HepG2 (cell line): ENCODE results near the gene BATF2. TPM values are rescaled to one million over a fixed set of nuclear protein-coding genes. Genes with fewer than 3 reads are reported as not detected.

Source experiments
- HOXA5 ChIP-seq: sonication (generic); formaldehyde crosslinking; IDR thresholded peaks from 2 replicates; pipeline ENCODE4 v1.4.0; 2020; ENCODE audit warnings: missing genetic modification reagents
- KDM5A ChIP-seq: fragments of 200-600 bp; sonication (generic); IDR thresholded peaks from 2 replicates; pipeline ENCODE4 v1.7.0; 2018; ENCODE audit warnings: antibody characterized with exemption, mild to moderate bottlenecking, low read length, borderline replicate concordance
- NR2F2 ChIP-seq: IDR thresholded peaks from 2 replicates; pipeline ENCODE4 v1.6.1; 2012; ENCODE audit warnings: low read depth, inconsistent platforms, borderline replicate concordance
- RCOR2 ChIP-seq: IDR thresholded peaks from 2 replicates; pipeline ENCODE4 v1.6.1; 2016; ENCODE audit warnings: missing biosample characterization, missing genetic modification reagents
- ZBTB7B ChIP-seq: sonication (generic); formaldehyde crosslinking; IDR thresholded peaks from 2 replicates; pipeline ENCODE4 v1.4.0; 2020; ENCODE audit warnings: missing genetic modification reagents
- ZFP36L2 ChIP-seq: sonication (generic); formaldehyde crosslinking; IDR thresholded peaks from 2 replicates; pipeline ENCODE4 v1.4.0; 2020; ENCODE audit warnings: missing genetic modification reagents
- ZNF180 ChIP-seq: sonication (generic); formaldehyde crosslinking; IDR thresholded peaks from 2 replicates; pipeline ENCODE4 v1.4.0; 2020; ENCODE audit warnings: low read depth, missing genetic modification reagents, borderline replicate concordance
- ZNF3 ChIP-seq: IDR thresholded peaks from 2 replicates; pipeline ENCODE4 v1.7.0; 2017; ENCODE audit warnings: inconsistent platforms
- ZNF441 ChIP-seq: sonication (generic); formaldehyde crosslinking; IDR thresholded peaks from 2 replicates; pipeline ENCODE4 v1.7.0; 2021; ENCODE audit warnings: missing genetic modification reagents, borderline replicate concordance
- ZSCAN29 ChIP-seq: sonication (generic); formaldehyde crosslinking; conservative IDR thresholded peaks from 2 replicates; pipeline ENCODE4 v1.4.0; 2020; ENCODE audit warnings: mild to moderate bottlenecking, missing genetic modification reagents
- polyA plus RNA-seq, 8 experiments: library from polyadenylated mRNA; depleted of rRNA in 3 of 8; stranded (reverse) in 7 of 8; unstranded in 1 of 8; fragments of >200 nt; fragmentation: Illumina TruSeq in 4 of 8; extraction: Trizol in 4 of 8; gene quantifications; 2 replicates each; pipeline versions ENCODE4 v1.2.1 to v1.2.3, GENCODE V29; 2011 to 2016; ENCODE audit warnings: low read depth in 4 of 8, missing spikeins in 1 of 8, mixed read lengths in 1 of 8; ENCODE audit not compliant: insufficient read depth in 1 of 8
- total RNA-seq, 5 experiments: library from RNA; depleted of rRNA; stranded (reverse); fragments of >200 nt; fragmentation: Illumina TruSeq; extraction: Trizol; gene quantifications; 2 replicates each; pipeline ENCODE4 v1.2.3, GENCODE V29; 2016; ENCODE audit warnings: low read depth in 1 of 5
- TF ChIP-seq, protein P1 (sequence below): sonication (generic); formaldehyde crosslinking; conservative IDR thresholded peaks from 2 replicates; pipeline ENCODE4 v1.8.0; 2022; ENCODE audit warnings: missing genetic modification reagents
- TF ChIP-seq, protein P2 (sequence below): sonication (generic); formaldehyde crosslinking; IDR thresholded peaks from 2 replicates; pipeline ENCODE4 v1.5.0; 2020; ENCODE audit warnings: mild to moderate bottlenecking, missing genetic modification reagents
- TF ChIP-seq, protein P3 (sequence below): sonication (generic); formaldehyde crosslinking; IDR thresholded peaks from 2 replicates; pipeline ENCODE4 v1.8.1; 2023; ENCODE audit warnings: mild to moderate bottlenecking, missing genetic modification reagents
- TF ChIP-seq, protein P4 (sequence below): sonication (generic); formaldehyde crosslinking; IDR thresholded peaks from 2 replicates; pipeline ENCODE4 v1.8.1; 2022; ENCODE audit warnings: low read depth, mild to moderate bottlenecking, missing genetic modification reagents
- TF ChIP-seq, protein P5 (sequence below): sonication (generic); formaldehyde crosslinking; IDR thresholded peaks from 2 replicates; pipeline ENCODE4 v1.4.0; 2020; ENCODE audit warnings: missing genetic modification reagents
- TF ChIP-seq, protein P6 (sequence below): sonication (generic); formaldehyde crosslinking; IDR thresholded peaks from 2 replicates; pipeline ENCODE4 v1.5.0; 2020; ENCODE audit warnings: missing genetic modification reagents

The BATF2 gene
- total and polyA plus RNA-seq, 2 of the 13 experiments (the other 11 are each of a cell fraction or from before 2014, with no cell fraction given), result 2.8 to 3.9 TPM

DNA sequence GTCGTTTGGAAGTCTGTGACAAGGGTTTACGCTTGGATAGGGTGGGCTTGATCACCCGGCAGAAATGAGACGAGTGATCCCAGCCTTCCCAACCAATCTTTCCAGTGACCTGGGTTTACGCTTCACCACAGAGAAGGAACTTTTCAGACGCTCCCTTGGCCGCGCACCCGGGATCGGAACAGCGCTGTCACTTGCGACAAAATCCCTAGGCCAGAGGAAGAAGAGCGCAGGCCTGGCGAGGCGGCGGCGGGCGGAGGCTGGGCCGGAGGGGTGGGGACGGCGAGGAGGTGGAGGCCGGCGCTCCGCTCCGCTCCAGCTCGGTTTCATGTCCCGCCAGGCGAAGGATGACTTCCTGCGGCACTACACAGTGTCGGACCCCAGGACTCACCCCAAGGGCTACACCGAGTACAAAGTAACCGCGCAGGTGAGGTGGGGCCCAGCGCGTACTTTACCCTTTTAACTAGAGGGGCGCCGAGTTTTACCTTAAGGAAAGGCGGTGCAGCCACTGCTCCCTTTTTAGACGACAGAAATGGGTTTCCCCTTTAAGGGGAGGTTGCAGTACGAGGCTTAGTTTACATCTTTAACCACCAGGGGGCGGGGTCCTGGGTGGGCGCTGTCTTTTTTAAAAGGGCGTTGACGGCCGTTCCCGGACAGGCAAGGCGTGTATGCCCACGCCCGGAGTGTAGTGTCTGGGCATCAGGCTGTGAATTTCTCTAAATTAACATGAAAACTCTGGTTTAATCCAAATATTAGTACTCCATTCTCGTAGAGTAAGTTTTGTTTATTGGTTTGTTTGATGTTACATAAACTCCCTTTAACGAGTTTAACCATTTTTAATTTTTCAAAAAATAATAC, 30.7 kb upstream of the BATF2 start, which contains the start of gene SNX15 (continued):
- TF ChIP-seq, protein P1, sequence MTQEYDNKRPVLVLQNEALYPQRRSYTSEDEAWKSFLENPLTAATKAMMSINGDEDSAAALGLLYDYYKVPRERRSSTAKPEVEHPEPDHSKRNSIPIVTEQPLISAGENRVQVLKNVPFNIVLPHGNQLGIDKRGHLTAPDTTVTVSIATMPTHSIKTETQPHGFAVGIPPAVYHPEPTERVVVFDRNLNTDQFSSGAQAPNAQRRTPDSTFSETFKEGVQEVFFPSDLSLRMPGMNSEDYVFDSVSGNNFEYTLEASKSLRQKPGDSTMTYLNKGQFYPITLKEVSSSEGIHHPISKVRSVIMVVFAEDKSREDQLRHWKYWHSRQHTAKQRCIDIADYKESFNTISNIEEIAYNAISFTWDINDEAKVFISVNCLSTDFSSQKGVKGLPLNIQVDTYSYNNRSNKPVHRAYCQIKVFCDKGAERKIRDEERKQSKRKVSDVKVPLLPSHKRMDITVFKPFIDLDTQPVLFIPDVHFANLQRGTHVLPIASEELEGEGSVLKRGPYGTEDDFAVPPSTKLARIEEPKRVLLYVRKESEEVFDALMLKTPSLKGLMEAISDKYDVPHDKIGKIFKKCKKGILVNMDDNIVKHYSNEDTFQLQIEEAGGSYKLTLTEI (CRISPR knock-in tag), result no peak
- TF ChIP-seq KDM5A, result peak; percentile 78; the same call in 1 of the 2 replicates
- TF ChIP-seq, protein P2, sequence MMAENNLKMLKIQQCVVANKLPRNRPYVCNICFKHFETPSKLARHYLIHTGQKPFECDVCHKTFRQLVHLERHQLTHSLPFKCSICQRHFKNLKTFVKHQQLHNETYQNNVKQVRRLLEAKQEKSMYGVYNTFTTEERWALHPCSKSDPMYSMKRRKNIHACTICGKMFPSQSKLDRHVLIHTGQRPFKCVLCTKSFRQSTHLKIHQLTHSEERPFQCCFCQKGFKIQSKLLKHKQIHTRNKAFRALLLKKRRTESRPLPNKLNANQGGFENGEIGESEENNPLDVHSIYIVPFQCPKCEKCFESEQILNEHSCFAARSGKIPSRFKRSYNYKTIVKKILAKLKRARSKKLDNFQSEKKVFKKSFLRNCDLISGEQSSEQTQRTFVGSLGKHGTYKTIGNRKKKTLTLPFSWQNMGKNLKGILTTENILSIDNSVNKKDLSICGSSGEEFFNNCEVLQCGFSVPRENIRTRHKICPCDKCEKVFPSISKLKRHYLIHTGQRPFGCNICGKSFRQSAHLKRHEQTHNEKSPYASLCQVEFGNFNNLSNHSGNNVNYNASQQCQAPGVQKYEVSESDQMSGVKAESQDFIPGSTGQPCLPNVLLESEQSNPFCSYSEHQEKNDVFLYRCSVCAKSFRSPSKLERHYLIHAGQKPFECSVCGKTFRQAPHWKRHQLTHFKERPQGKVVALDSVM (CRISPR knock-in tag), result peak; percentile 98
- no peak for TF ChIP-seq ZNF3 (CRISPR knock-in tag)
- TF ChIP-seq ZFP36L2 (CRISPR knock-in tag), result no peak
- TF ChIP-seq, protein P3, sequence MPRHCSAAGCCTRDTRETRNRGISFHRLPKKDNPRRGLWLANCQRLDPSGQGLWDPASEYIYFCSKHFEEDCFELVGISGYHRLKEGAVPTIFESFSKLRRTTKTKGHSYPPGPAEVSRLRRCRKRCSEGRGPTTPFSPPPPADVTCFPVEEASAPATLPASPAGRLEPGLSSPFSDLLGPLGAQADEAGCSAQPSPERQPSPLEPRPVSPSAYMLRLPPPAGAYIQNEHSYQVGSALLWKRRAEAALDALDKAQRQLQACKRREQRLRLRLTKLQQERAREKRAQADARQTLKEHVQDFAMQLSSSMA, result 0 out of 2 replicates have a peak, but pooled peaks have one; percentile 61
- TF ChIP-seq, protein P4, sequence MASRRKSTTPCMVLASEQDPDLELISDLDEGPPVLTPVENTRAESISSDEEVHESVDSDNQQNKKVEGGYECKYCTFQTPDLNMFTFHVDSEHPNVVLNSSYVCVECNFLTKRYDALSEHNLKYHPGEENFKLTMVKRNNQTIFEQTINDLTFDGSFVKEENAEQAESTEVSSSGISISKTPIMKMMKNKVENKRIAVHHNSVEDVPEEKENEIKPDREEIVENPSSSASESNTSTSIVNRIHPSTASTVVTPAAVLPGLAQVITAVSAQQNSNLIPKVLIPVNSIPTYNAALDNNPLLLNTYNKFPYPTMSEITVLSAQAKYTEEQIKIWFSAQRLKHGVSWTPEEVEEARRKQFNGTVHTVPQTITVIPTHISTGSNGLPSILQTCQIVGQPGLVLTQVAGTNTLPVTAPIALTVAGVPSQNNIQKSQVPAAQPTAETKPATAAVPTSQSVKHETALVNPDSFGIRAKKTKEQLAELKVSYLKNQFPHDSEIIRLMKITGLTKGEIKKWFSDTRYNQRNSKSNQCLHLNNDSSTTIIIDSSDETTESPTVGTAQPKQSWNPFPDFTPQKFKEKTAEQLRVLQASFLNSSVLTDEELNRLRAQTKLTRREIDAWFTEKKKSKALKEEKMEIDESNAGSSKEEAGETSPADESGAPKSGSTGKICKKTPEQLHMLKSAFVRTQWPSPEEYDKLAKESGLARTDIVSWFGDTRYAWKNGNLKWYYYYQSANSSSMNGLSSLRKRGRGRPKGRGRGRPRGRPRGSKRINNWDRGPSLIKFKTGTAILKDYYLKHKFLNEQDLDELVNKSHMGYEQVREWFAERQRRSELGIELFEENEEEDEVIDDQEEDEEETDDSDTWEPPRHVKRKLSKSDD (CRISPR knock-in tag), result no peak
- TF ChIP-seq, protein P5, sequence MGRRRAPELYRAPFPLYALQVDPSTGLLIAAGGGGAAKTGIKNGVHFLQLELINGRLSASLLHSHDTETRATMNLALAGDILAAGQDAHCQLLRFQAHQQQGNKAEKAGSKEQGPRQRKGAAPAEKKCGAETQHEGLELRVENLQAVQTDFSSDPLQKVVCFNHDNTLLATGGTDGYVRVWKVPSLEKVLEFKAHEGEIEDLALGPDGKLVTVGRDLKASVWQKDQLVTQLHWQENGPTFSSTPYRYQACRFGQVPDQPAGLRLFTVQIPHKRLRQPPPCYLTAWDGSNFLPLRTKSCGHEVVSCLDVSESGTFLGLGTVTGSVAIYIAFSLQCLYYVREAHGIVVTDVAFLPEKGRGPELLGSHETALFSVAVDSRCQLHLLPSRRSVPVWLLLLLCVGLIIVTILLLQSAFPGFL, result no peak
- TF ChIP-seq RCOR2 (CRISPR knock-in tag), result no peak
- peak; percentile 85 for TF ChIP-seq ZNF441 (CRISPR knock-in tag)
- no peak for TF ChIP-seq ZNF180
- peak; percentile 27; the same call in 1 of the 2 replicates for TF ChIP-seq ZBTB7B
- 0 out of 2 replicates have a peak, but pooled peaks have one; percentile 24 for TF ChIP-seq HOXA5 (CRISPR knock-in tag)
- no peak for TF ChIP-seq NR2F2
- TF ChIP-seq, protein P6, sequence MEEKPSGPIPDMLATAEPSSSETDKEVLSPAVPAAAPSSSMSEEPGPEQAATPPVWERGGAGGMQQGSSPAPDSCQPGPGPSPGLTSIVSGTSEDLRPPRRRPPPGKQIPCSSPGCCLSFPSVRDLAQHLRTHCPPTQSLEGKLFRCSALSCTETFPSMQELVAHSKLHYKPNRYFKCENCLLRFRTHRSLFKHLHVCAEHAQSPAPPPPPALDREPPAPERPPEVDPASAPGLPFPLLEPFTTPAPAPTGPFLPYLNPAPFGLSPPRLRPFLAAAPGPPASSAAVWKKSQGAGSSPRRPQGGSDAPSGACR (CRISPR knock-in tag), result peak; percentile 32; the same call in 1 of the 2 replicates
- TF ChIP-seq ZSCAN29 (CRISPR knock-in tag), result 0 out of 2 replicates have a peak, but pooled peaks have one; percentile 31
